GM12878 (cell line): ENCODE data around the gene MOGAT1. TPM values are rescaled to one million over a fixed set of nuclear protein-coding genes. Genes with fewer than 3 reads are reported as not detected.

ENCODE experiments used
- ATAC-seq: fragments of 200-7000 bp; cut with Tn5 transposase; 3 replicates; pipeline ENCODE4 v1.9.1; 2020; ENCODE audit warnings: mild to moderate bottlenecking, moderate library complexity
- BruUV-seq: library from RNA; stranded (reverse); fragments of 400-500 nt; replicated peaks from 2 replicates; lab custom pipeline; 2021; lab: Mats Ljungman, UMichigan
- CTCF ChIA-PET: fragments of 300-600 bp; sonication (Branson Sonifier 250); formaldehyde crosslinking; extraction: SDS; loops from one replicate; lab custom pipeline; 2021; ENCODE audit warnings: inconsistent platforms; lab: Yijun Ruan, JAX
- POLR2A ChIA-PET: fragments of 350-600 bp; formaldehyde crosslinking; extraction: SDS; loops from one replicate; lab custom pipeline; 2021; ENCODE audit warnings: inconsistent platforms; lab: Charles Lee
- RAD21 ChIA-PET: fragments of 300-600 bp; sonication (Branson Sonifier 250); formaldehyde crosslinking; loops from one replicate; lab custom pipeline; 2023; ENCODE audit warnings: antibody characterized with exemption; ENCODE audit not compliant: unreplicated experiment; lab: Charles Lee
- SMC1A ChIA-PET: fragments of 300-600 bp; sonication (Branson Sonifier 250); formaldehyde crosslinking; loops from one replicate; lab custom pipeline; 2023; ENCODE audit not compliant: unreplicated experiment, uncharacterized antibody; lab: Charles Lee
- DNase-seq: peaks from one replicate; pipeline ENCODE4 v3.0.0-alpha.2; 2011; ENCODE audit warnings: low read depth, low spot score
- FAIRE-seq: peaks from 3 replicates; lab custom pipeline; 2011; peaks lifted over from hg19 to GRCh38; lab: Jason Lieb, UNC
- H2AFZ ChIP-seq: 2 replicates; pipeline ENCODE4 v1.6.0; 2011; ENCODE audit warnings: low read depth, low read length, control low read depth; ENCODE audit not compliant: control insufficient read depth
- H3K27ac ChIP-seq: 2 replicates; pipeline ENCODE4 v1.5.1; 2011; ENCODE audit warnings: control low read depth; ENCODE audit not compliant: control insufficient read depth, insufficient read depth
- H3K27me3 ChIP-seq, 2 experiments: replicated peaks in 1 of 2; 2 replicates each; pipeline versions ENCODE4 v1.6.0 to v1.6.1; 2011; ENCODE audit warnings: low read length in 1 of 2; ENCODE audit not compliant: control insufficient read depth in 2 of 2, insufficient read depth in 2 of 2
- H3K36me3 ChIP-seq, 2 experiments: 2 replicates each; pipeline ENCODE4 v1.5.1; 2011; ENCODE audit warnings: low read length in 1 of 2; ENCODE audit not compliant: control insufficient read depth in 2 of 2, insufficient read depth in 2 of 2
- H3K4me1 ChIP-seq: 2 replicates; pipeline ENCODE4 v1.6.1; 2011; ENCODE audit warnings: mild to moderate bottlenecking, low read length, moderate library complexity, mixed read lengths; ENCODE audit not compliant: control insufficient read depth, insufficient read depth
- H3K4me2 ChIP-seq: 2 replicates; pipeline ENCODE4 v1.6.0; 2011; ENCODE audit warnings: control low read depth; ENCODE audit not compliant: control insufficient read depth, insufficient read depth
- H3K4me3 ChIP-seq: fragments of 200-600 bp; sonication (generic); 2 replicates; pipeline ENCODE4 v1.5.1; 2016
- H3K79me2 ChIP-seq: 2 replicates; pipeline ENCODE4 v1.6.0; 2011; ENCODE audit warnings: low read length; ENCODE audit not compliant: control insufficient read depth, insufficient read depth
- H3K9ac ChIP-seq: 2 replicates; pipeline ENCODE4 v1.8.0; 2011; ENCODE audit warnings: low read length, control low read depth, mixed read lengths; ENCODE audit not compliant: control insufficient read depth, insufficient read depth
- H3K9me3 ChIP-seq: replicated peaks from 3 replicates; pipeline ENCODE4 v1.5.1; 2011; ENCODE audit warnings: mild to moderate bottlenecking, low read length; ENCODE audit not compliant: control insufficient read depth, insufficient read depth
- H4K20me1 ChIP-seq: 2 replicates; pipeline ENCODE4 v1.6.0; 2011; ENCODE audit not compliant: control insufficient read depth, insufficient read depth
- BRCA1 ChIP-seq: IDR thresholded peaks from 2 replicates; pipeline ENCODE4 v1.6.1; 2011; ENCODE audit warnings: low read depth, low read length, improper control_type of control experiment
- HCFC1 ChIP-seq: fragments of 150-350 bp; IDR thresholded peaks from 2 replicates; pipeline ENCODE4 v1.6.1; 2014; ENCODE audit warnings: low read length
- HDAC6 ChIP-seq: fragments of 200-600 bp; sonication (generic); IDR thresholded peaks from one replicate; pipeline ENCODE4 v1.8.0; 2017; ENCODE audit warnings: antibody characterized with exemption; ENCODE audit not compliant: unreplicated experiment
- KDM1A ChIP-seq: fragments of 200-600 bp; sonication (generic); IDR thresholded peaks from 2 replicates; pipeline ENCODE4 v1.6.1; 2016; ENCODE audit warnings: borderline replicate concordance
- NFXL1 ChIP-seq: fragments of 450-650 bp; IDR thresholded peaks from 2 replicates; pipeline ENCODE4 v1.6.1; 2017; ENCODE audit warnings: antibody characterized with exemption, mild to moderate bottlenecking, borderline replicate concordance
- PML ChIP-seq: IDR thresholded peaks from 2 replicates; pipeline ENCODE4 v1.6.1; 2012; ENCODE audit warnings: low read length, inconsistent platforms
- RELB ChIP-seq: fragments of 450-650 bp; IDR thresholded peaks from 2 replicates; pipeline ENCODE4 v1.6.1; 2017; ENCODE audit warnings: low read depth, mild to moderate bottlenecking, moderate library complexity
- REST ChIP-seq: IDR thresholded peaks from 2 replicates; pipeline ENCODE4 v1.6.1; 2012; ENCODE audit warnings: mild to moderate bottlenecking, low read depth, low read length
- SPI1 ChIP-seq: IDR thresholded peaks from 2 replicates; pipeline ENCODE4 v1.6.1; 2011; ENCODE audit warnings: low read depth, mild to moderate bottlenecking, low read length, moderate library complexity, borderline replicate concordance; ENCODE audit not compliant: insufficient read depth
- ZBTB40 ChIP-seq: fragments of 450-650 bp; IDR thresholded peaks from 2 replicates; pipeline ENCODE4 v1.6.1; 2016; ENCODE audit warnings: mild to moderate bottlenecking, moderate library complexity, borderline replicate concordance
- ZZZ3 ChIP-seq: IDR thresholded peaks from 2 replicates; pipeline ENCODE4 v1.6.1; 2011; ENCODE audit warnings: low read depth; ENCODE audit not compliant: control insufficient read depth, insufficient read length
- WGBS: methylation state at CpG from one replicate; pipeline ENCODE4 v1.1.6; 2016; ENCODE audit warnings: low lambda C conversion rate; ENCODE audit not compliant: insufficient replicate concordance, insufficient coverage; ENCODE audit errors: missing lambda C conversion rate; 5-methylcytosine and 5-hydroxymethylcytosine counted together
- in situ Hi-C: fragments of 300-500 bp; cut with MboI; formaldehyde crosslinking; loops from 9 replicates; pipeline ENCODE4 v1.14.3; 2018; ENCODE audit warnings: mixed read lengths
- intact Hi-C: fragments of 100-400 bp; cut with micrococcal nuclease; formaldehyde crosslinking; loops from one replicate; pipeline ENCODE4 v1.14.2; 2022; ENCODE audit not compliant: unreplicated experiment
- polyA plus RNA-seq, 11 experiments: library from polyadenylated mRNA; depleted of rRNA in 4 of 11; unstranded in 6 of 11; stranded (reverse) in 5 of 11; fragments of >200 nt; fragmentation: Nextera tagmentation in 4 of 11; fragmentation: Illumina TruSeq in 1 of 11; extraction: Ambion mirVana in 4 of 11; extraction: Trizol in 1 of 11; gene quantifications; 1 replicate in 1 of 11; 2 replicates in 10 of 11; pipeline versions ENCODE4 v1.2.1 to v1.2.3, GENCODE V29; 2011 to 2016; ENCODE audit warnings: inconsistent platforms in 2 of 11, missing spikeins in 2 of 11, low read depth in 1 of 11
- total RNA-seq, 4 experiments: library from RNA; depleted of rRNA in 3 of 4; stranded (reverse); fragments of >200 nt in 3 of 4; fragmentation: Illumina TruSeq in 1 of 4; extraction: Trizol in 1 of 4; gene quantifications; 2 replicates each; pipeline versions ENCODE4 v1.2.1 to v1.2.3, GENCODE V29; 2013 to 2021

The MOGAT1 gene
- total and polyA plus RNA-seq, 10 of the 15 experiments (the other 5 are each of a cell fraction or from before 2014, with no cell fraction given): not detected

- TF ChIP-seq BRCA1 (no peak), HDAC6 (no peak), REST (no peak), SPI1 (no peak), PML (no peak), NFXL1 (no peak), RELB (no peak)
- TF ChIP-seq, all 136 proteins: peak for 0
These were observed 30.1 kb upstream of the MOGAT1 start (continued) for GRCh38 chr2:222641336-222641735.

- 100% methylated on average over 1 of the region's 1 CpG for WGBS
- ChIA-PET SMC1A (interaction anchor here (1.7 to 3.8 kb wide), 2 partner anchors 11 to 325 kb away, joined by 5 to 16 read pairs; partner anchors contain the start of gene FARSB), POLR2A (interaction anchor here (0.6 kb wide), 1 partner anchor 11 kb away, joined by 4 read pairs; no protein-coding TSS in a partner anchor), RAD21 (interaction anchor here (0.6 to 1.8 kb wide), 2 partner anchors 217 to 325 kb away, joined by 4 to 6 read pairs; no protein-coding TSS in a partner anchor), CTCF (interaction anchor here (1.2 to 1.3 kb wide), 2 partner anchors 9 to 296 kb away, joined by 3 read pairs; no protein-coding TSS in a partner anchor)
- Histone ChIP-seq H3K9me3 (no peaks in the 10 kb centered on the region), H3K4me3 (no peak overlapping the region), H3K4me2 (no peak overlapping the region), H3K79me2 (no peaks in the 10 kb centered on the region), H2AFZ (no peak overlapping the region), H3K36me3 (peaks cover 0 to 12% of the 10 kb centered on the region in 2 experiments; a peak in 3 of 4 replicates), H3K4me1 (no peaks in the 10 kb centered on the region), H4K20me1 (no peaks in the 10 kb centered on the region), H3K9ac (no peak overlapping the region), H3K27ac (no peak overlapping the region), H3K27me3 (no peaks in the 10 kb centered on the region)
- DNase-seq: no peak
- BruUV-seq: no TSS peak
- no peak for FAIRE-seq
- intact Hi-C loops: no loop called here
- in situ Hi-C loops: no loop called here
- ATAC-seq: no peak
- TF ChIP-seq KDM1A (no peak), ZZZ3 (no peak), ZBTB40 (peak; percentile 62; the same call in 1 of the 2 replicates), HCFC1 (no peak)
These were observed 28.3 kb upstream of the MOGAT1 start for GRCh38 chr2:222643134-222643533.
